Psoas muscle (tissue), 8 donors: ENCODE measurements around the gene ETFA. TPM values are rescaled to one million over a fixed set of nuclear protein-coding genes. Genes with fewer than 3 reads are reported as not detected.

Source experiments
- ATAC-seq, 4 donors: fragments of 200-7000 bp; cut with Tn5 transposase; one replicate each; pipeline ENCODE4 v1.9.1; 2020; ENCODE audit warnings: moderate library complexity in 3 of 4, mild to moderate bottlenecking in 2 of 4
- DNase-seq, 2 donors: peaks; one replicate each; pipeline ENCODE4 v3.0.0-alpha.2; 2020
- H3K27ac ChIP-seq: fragments of 200-600 bp; one replicate; pipeline ENCODE4 v1.8.0; 2022
- H3K27me3 ChIP-seq, 3 donors: fragments of 200-600 bp in 1 of 3; one replicate each; pipeline versions ENCODE4 v1.6.1 to v1.8.0; 2013 to 2022; ENCODE audit warnings: low read length in 2 of 3, mild to moderate bottlenecking in 2 of 3, moderate library complexity in 1 of 3; ENCODE audit not compliant: insufficient read depth in 3 of 3
- H3K36me3 ChIP-seq, 2 donors: fragments of 200-600 bp in 1 of 2; one replicate each; pipeline versions ENCODE4 v1.6.1 to v1.8.0; 2013 to 2022; ENCODE audit warnings: low read depth in 1 of 2, mild to moderate bottlenecking in 1 of 2, moderate library complexity in 1 of 2; ENCODE audit not compliant: insufficient read depth in 1 of 2
- H3K4me1 ChIP-seq: fragments of 200-600 bp; one replicate; pipeline ENCODE4 v1.8.0; 2022
- H3K4me3 ChIP-seq: fragments of 200-600 bp; one replicate; pipeline ENCODE4 v1.8.0; 2022; ENCODE audit warnings: mild to moderate bottlenecking
- H3K9me3 ChIP-seq: fragments of 200-600 bp; one replicate; pipeline ENCODE4 v1.8.0; 2022
- CTCF ChIP-seq: fragments of 200-600 bp; IDR thresholded peaks from one replicate; pipeline ENCODE4 v1.8.0; 2022; ENCODE audit warnings: antibody characterized with exemption
- WGBS, 3 donors: extraction: QIAGEN DNeasy Blood & Tissue Kit; methylation state at CpG; one replicate each; pipeline versions ENCODE4 v1.1.6 to v1.1.7; 2013; 5-methylcytosine and 5-hydroxymethylcytosine counted together
- intact Hi-C, 2 donors: fragments of 100-400 bp; cut with DNase I; formaldehyde crosslinking; loops; one replicate each; pipeline versions ENCODE4 v1.11.0 to v1.14.2; 2022
- polyA plus RNA-seq, 3 donors: library from polyadenylated mRNA; stranded (reverse); fragments of 200-250 nt; gene quantifications; one replicate each; pipeline ENCODE4 v1.2.3, GENCODE V29; 2013
- total RNA-seq, 4 donors: library from RNA; stranded (reverse); fragmentation: NEBNext Ultra II Directional in 2 of 4; extraction: Animal tissue kit (Norgen Biotek cat#: 25700) in 2 of 4; gene quantifications; one replicate each; pipeline versions ENCODE4 v1.2.1 to v1.2.4, GENCODE V29; 2021 to 2023
- donor health status: healthy with polysubstance abuse.
- donor health status: DM: no; HTN: no; CAD: no; lungs with moderate emphysema.
- donor health status: Bipolar disorder and iron deficiency.
- donor health status: healthy.
- donor health status: DM: yes; HTN: yes; CAD: no.
- donor health status: DM: no; HTN: no; CAD: no.
- donor health status: DM: no; HTN: no; CAD: no.
- donor health status: DM: yes; HTN: yes; CAD: no.

Gene ETFA
- total and polyA plus RNA-seq, 7 donors: 257 to 368 (median 276) TPM

- DNase-seq (no peak), ATAC-seq (no peak)
- Histone ChIP-seq H3K27ac (peak overlapping the region; percentile 82), H3K36me3 (peaks cover 0 to 10% of the 10 kb centered on the region in 2 donors), H3K9me3 (no peaks in the 10 kb centered on the region), H3K4me1 (peaks cover 49% of the 10 kb centered on the region), H3K27me3 (no peaks in the 10 kb centered on the region), H3K4me3 (no peak overlapping the region)
- intact Hi-C loops: no loop called here
- no peak for TF ChIP-seq CTCF
- 81 to 94% (median 87%) methylated on average over 6 of the region's 6 CpGs for WGBS, 3 donors
Observed at GRCh38 chr15:76200083-76200465, 111.2 kb downstream of the ETFA start.

- Histone ChIP-seq H3K27ac (peak overlapping the region; percentile 82), H3K36me3 (peaks cover 0 to 10% of the 10 kb centered on the region in 2 donors)
- WGBS, 3 donors: 48 to 58% (median 52%) methylated on average over 19 of the region's 19 CpGs
Observed at GRCh38 chr15:76199106-76200082, 111.9 kb downstream of the ETFA start.

GRCh38 chr15:76198456-76199105 lies 112.7 kb downstream of the ETFA start:
- DNase-seq (no peak), ATAC-seq (no peak)
- Histone ChIP-seq H3K36me3 (peaks cover 0 to 7% of the 10 kb centered on the region in 2 donors), H3K9me3 (no peaks in the 10 kb centered on the region), H3K4me1 (peaks cover 55% of the 10 kb centered on the region), H3K27ac (peak overlapping the region; percentile 82), H3K4me3 (no peak overlapping the region), H3K27me3 (no peaks in the 10 kb centered on the region)
- 95 to 98% (median 95%) methylated on average over 6 of the region's 6 CpGs for WGBS, 3 donors
- intact Hi-C loops: loop anchor here in 1 of 2 donors (5.0 to 10.0 kb wide), 2 partner anchors 114 to 666 kb away; partner anchors contain the start of gene ETFA
- no peak for TF ChIP-seq CTCF

More at GRCh38 chr15:76199106-76200082, 111.9 kb downstream of the ETFA start:
- Histone ChIP-seq H3K27me3 (no peaks in the 10 kb centered on the region), H3K9me3 (no peaks in the 10 kb centered on the region), H3K4me3 (no peak overlapping the region), H3K4me1 (peaks cover 55% of the 10 kb centered on the region)
- ATAC-seq (peak; percentile 66 to 78 (median 70)), DNase-seq (peak; percentile 88 to 93)
- intact Hi-C loops: loop anchor here in 1 of 2 donors (5.0 to 10.0 kb wide), 2 partner anchors 113 to 665 kb away; partner anchors contain the start of gene ETFA
- TF ChIP-seq CTCF: no peak

GRCh38 chr15:76197703-76198455 lies 113.4 kb downstream of the ETFA start:
- Histone ChIP-seq H3K4me3 (no peak overlapping the region), H3K4me1 (peaks cover 55% of the 10 kb centered on the region), H3K36me3 (no peaks in the 10 kb centered on the region), H3K27ac (peak overlapping the region; percentile 82), H3K9me3 (no peaks in the 10 kb centered on the region), H3K27me3 (no peaks in the 10 kb centered on the region)
- no peak for ATAC-seq
- no peak for TF ChIP-seq CTCF
- DNase-seq: peak in 1 of 2 donors; percentile 36
- intact Hi-C loops: loop anchor here in 1 of 2 donors (5.0 to 10.0 kb wide), 2 partner anchors 114 to 667 kb away; partner anchors contain the start of gene ETFA
- WGBS, 3 donors: 79 to 89% (median 82%) methylated on average over 8 of the region's 8 CpGs
